Activated naive CD4-positive, alpha-beta T cell treated with anti-CD3 and anti-CD28 coated beads, Interleukin-2, amount 10 ng/mL, durations not matched to agents 5 hours and 36 hours (primary cell): ENCODE results near the gene OR10A4. TPM values are rescaled to one million over a fixed set of nuclear protein-coding genes. Genes with fewer than 3 reads are reported as not detected.

ENCODE experiments used
- total RNA-seq, 2 experiments: library from RNA; stranded (reverse); gene quantifications; one replicate each; pipeline ENCODE4 v1.2.3, GENCODE V29; 2021

Gene OR10A4
- not detected for total RNA-seq

GRCh38 chr11:6876325-6876724 lies at the start of gene OR10A4:
Gene OR10A4, plus strand, starts transcription at chr11:6876625. Its CDS starts 23 bp downstream, at chr11:6876648.

GRCh38 chr11:6845383-6845782 lies 31.0 kb upstream of the OR10A4 start, which contains the start of gene OR10A5:
Gene OR10A5, plus strand, starts transcription at chr11:6845683. Its CDS starts 0 bp downstream, at chr11:6845683.

GRCh38 chr11:6862961-6863360 lies 13.5 kb upstream of the OR10A4 start, which contains the start of gene OR10A2:
Gene OR10A2, plus strand, starts transcription at chr11:6863057. Its CDS starts 6,698 bp downstream, at chr11:6869755.

GRCh38 chr11:6892400-6892799 lies 16.0 kb downstream of the OR10A4 start, which contains the start of gene OR2D2:
Gene OR2D2, minus strand, starts transcription at chr11:6892500. Its CDS starts 0 bp downstream, at chr11:6892500.

GRCh38 chr11:6920702-6921101 lies 44.3 kb downstream of the OR10A4 start, which contains the start of gene OR2D3:
Gene OR2D3, plus strand, starts transcription at chr11:6921002. Its CDS starts 0 bp downstream, at chr11:6921002.

GRCh38 chr11:6926208-6927029 lies 50.0 kb downstream of the OR10A4 start, which contains the start of gene ZNF215:
Gene ZNF215, plus strand, starts transcription at chr11:6926426. Its CDS starts 5,847 bp downstream, at chr11:6932273.

Other genes starting within 250 kb of the OR10A4 start
- under 1 TPM; 0.36 to 0.38 TPM for gene DCHS1, start 220.8 kb upstream of the OR10A4 start, total RNA-seq
- gene MRPL17, start 193.3 kb upstream of the OR10A4 start, total RNA-seq = 10 to 100 TPM; 36.1 to 38.8 TPM
- not detected for gene OR2AG2, start 104.6 kb upstream of the OR10A4 start, total RNA-seq
- not detected for gene OR2AG1, start 93.6 kb upstream of the OR10A4 start, total RNA-seq
- gene OR6A2, start 76.9 kb upstream of the OR10A4 start, total RNA-seq = not detected
- gene OR10A5, start 30.9 kb upstream of the OR10A4 start, total RNA-seq = not detected
- not detected for gene OR10A2, start 13.6 kb upstream of the OR10A4 start, total RNA-seq
- gene OR2D2, start 15.9 kb downstream of the OR10A4 start, total RNA-seq = not detected
- not detected for gene OR2D3, start 44.4 kb downstream of the OR10A4 start, total RNA-seq
- under 1 TPM; 0.63 to 0.91 TPM for gene ZNF215, start 49.8 kb downstream of the OR10A4 start, total RNA-seq
- not detected for gene ZNF214, start 143.7 kb downstream of the OR10A4 start, total RNA-seq
- under 1 TPM in 1 of 2 experiments, not detected in 1; 0.05 TPM for gene NLRP14, start 143.9 kb downstream of the OR10A4 start, total RNA-seq
- not detected for gene RBMXL2, start 212.4 kb downstream of the OR10A4 start, total RNA-seq